Middle frontal gyrus (tissue), 1 donor: ENCODE data around the gene CDC20.
A peak's percentile ranks its signal among the peaks of the same experiment; 100 is the strongest.
"Not testable (repeated sequence)": the region's sequence is repeated elsewhere in the genome, so short reads cannot be mapped to it uniquely, and the experiment has no call there.

Experiments used
- DNase-seq: peaks from one replicate; pipeline ENCODE4 v3.0.0-alpha.2; 2015; ENCODE audit warnings: low spot score; ENCODE audit errors: extremely low spot score

The CDC20 gene

DNA sequence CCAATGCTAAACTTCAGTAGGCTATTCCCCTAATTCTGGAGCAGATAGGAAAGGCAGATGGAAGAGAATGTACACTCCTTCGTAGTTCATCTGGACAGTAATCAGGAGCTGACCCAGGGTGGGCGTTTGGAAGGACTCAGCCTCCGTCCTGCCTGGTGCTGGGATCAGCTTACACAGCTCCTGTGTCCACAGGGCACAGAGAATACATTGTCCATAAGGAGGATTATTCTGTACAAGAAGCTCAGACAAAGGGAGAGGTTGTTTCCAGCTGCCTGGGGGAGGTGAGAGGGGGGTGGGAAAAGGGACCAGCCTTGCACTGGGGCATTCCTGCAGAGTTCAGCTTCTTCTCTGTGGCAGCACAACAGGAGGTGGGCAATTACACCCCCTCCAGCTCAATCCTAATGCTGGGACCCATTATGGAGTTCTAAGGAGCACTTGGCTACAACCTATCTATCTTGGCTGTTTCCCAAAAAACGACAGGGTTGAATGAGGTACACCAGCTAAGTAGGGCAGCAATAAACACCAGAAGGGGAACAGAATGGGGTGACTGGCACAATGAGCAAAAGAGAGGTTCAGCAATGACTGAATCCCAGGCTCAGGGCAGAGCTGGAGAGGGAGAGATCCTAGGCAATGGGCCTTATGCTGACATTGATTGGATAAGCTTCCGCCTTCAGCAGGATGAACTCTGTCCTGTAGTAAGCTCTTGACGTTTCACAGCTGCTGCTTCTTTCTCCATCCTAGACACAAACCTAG, 23.4 kb downstream of the CDC20 start:
- peak; percentile 72 for DNase-seq

DNA sequence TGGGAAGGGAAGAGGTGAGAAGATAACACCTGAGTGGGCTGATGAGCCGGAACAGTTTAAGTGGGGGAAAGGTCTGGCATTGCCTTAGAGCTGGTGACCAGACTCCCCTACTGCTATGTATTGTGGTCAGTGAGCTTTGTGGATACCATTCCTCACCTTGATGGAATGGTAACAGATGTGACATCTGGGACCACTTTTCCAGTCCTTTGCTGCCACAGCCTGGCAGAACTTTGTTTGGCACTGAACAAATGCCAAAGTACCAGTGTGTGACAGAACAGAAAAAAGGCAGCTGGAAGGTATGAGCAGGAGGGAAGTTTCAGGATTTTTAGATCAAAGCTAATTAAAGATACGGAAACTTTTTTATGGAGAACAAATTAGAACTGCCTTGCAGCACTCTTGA, 24.7 kb downstream of the CDC20 start:
- DNase-seq, result no peak

DNA sequence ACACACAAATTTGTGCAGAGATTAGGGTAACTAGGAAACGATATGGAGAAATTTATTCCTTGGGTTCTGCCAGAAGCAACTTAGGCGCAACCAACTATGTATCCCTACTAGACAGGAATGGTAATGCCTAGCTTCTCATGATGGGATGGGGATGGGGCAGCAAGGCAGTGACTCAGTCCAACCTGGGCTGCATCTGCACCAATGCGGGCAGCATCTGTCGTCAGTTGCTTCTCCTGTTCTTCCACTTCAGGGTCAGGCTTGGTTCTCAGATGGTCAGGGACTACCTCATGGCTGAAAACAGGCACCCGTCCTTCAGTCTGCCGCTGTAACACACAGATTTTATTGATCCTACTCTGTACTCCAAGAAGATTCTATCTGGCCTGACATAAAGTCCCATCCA, 27.9 kb downstream of the CDC20 start:
- DNase-seq, result no peak

DNA sequence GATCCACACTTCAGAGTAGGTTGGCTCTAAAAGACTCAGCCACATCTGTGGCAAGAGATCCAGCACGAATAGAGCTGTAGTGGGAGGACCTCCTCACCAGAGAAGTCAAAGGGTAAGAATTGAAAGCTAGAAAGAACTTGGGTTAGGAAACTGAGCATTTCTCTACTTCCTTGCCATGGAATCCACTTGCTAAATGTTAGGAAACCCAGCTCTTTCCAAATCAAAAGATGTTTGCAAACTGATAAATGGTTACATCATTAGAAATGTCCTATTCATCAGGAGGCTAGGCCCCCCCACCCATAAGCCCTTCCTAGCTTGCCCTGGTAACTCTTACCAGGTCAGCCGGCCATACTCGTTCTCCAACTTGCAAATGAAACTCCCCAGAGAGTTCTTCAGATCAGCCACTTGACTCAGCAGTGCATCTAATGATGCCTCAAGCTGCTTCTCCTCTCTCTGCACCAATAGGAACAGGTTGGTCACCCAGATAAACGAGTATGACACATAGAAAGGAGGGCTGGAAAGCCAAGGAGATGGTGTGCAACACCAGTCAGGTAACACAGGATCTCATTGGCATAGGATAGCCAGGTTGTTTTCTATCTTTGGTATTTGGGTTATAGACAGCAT, 29.3 kb downstream of the CDC20 start:
- DNase-seq, result no peak

DNA sequence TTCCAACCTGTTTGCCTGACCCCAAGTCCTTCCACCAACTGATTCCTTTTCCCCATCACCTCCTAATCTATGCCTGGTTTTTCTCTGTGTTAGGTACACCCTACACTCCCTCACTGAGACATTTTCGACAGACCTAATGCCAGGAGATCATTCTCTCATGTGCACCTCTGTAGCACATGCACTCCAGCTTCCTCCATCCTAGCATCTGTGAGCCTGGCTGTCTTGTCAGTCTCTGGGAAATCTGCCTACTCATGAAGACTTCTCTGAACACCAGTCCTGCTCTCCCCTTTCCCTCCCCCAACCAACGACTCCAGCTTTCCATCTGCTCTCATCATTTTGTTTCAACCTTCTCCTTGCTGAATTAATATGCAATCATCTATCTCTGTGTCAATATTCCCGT, 29.8 kb downstream of the CDC20 start:
- DNase-seq, result no peak

DNA sequence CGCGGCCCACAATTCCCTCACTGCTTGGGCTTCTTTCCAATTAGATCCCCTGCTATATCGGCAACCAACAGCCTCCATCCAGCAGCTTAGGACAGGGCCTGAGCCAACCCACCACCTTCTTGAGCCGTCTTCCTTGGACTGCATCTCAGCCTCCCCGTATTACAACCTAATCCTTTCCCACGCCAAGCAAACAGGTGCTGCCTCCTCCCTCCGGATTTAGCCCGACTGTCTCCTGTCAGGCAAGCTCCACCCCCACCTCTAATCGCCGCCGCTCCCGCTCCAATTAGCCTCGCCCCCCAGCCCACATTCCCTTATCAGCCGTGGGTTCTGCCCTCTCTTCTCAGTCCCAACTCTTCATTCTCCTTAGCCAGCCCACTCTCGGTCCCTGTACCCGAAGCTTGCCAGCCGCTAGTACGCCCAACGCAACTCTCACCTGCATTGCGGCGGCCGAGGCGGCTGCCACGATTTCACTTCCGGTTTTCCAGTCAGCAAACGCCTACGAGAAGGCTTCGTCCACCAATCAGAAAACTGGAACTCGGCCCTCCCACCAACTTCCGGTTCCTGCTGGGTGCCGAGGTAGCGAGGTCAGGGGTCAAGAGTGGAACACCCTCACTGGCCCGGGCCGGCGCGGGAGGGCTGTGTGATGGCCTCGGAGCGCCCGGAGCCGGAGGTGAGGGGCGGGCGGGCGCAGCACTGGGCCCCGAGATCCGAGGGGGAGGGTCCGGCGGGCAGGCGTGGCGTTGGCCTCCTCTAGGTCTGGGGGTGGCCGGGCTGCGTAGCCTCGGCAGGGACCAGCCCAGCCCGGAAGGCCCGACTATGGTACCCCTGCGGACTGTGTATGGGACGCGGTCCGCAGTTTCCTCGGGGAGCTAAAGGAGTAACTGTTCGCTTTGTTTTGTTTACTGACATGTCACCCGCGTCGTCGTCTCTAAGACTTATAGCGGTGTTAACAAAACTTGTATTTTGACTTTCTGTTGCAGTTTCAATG, 30.8 kb downstream of the CDC20 start, which contains the start of the genes MED8 and SZT2:
MED8 (minus strand) TSS at position 475 of the 988 bp plus-strand sequence; CDS start at position 439, 36 bp downstream.
SZT2 (plus strand) TSS at position 574 of the 988 bp plus-strand sequence; CDS start at position 644, 70 bp downstream.
- peak; percentile 93 for DNase-seq

DNA sequence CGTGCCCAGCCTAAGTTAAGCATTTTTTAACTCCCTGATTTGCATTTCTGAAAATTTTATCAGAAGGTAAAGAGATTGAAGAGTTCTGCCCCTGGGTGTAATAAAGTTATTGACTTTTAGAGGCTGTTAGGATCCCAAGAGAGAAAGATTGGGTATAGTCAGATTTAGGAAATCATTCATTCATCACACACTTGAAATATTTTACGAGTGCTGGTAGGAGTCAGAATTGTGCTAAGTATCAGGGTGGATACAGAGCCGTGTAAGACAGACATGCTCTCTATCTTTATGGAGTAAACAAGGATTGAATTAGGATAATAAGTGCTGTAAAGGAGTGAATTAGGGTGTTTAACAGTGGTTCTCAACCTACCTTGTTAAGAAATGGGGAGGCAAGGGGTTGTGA, 33.9 kb downstream of the CDC20 start:
- DNase-seq, result no peak

DNA sequence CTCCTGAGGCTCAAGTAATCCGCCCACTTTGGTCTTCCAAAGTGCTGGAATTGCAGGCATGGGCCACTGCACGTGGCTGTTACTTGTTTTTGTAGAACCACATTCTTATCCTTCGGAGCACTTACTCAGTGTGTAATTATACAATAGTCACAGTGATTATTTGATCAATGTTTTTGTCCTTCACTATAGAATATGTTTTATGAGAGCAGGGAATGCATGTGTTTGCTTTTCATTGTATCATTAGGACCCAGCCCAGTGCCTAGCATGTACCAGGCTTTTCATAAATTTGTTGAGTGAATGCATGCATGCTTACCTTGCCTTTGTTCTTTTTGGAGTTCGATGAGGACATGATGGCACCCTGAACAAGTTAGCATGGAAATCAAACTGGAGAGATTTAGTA, 36.7 kb downstream of the CDC20 start:
- DNase-seq, result no peak

DNA sequence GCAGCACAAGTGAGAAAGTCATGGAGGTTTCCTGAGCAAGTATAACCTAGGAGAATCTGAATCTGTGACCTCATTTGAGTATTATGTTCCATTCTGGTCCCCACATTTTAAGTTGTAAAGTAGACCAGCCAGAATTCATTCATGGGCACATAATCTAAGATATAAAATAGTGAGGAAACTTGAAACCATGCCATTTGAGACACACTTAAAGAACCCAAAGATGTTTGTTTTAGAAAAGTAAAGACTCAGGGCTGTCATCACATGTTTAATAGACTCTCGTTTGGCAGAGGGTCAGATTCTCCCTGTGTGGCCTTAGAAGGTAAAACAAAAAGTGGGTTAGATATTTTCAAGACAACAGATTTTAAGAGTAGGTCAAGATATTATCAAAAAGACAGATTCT, 37.3 kb downstream of the CDC20 start:
- no peak for DNase-seq

DNA sequence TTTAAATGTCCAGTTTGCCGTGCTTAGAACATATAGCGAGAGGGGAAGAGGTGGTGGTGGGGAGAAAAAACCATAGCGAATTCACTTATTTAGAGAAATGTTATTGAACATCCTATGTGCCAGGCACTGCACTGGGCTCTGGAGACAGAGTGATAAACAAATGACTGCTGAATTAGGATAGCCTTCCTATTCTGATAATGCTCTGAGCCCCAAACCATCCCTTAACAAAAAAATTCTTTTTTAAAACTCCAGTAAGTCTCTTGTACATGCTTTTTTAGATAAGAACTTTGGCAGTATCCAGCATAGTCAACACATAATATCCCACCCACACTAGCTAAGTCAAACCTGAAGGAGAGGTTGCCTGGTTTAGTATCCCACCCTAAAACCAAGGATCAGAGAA, 39.4 kb downstream of the CDC20 start:
- DNase-seq, result no peak

DNA sequence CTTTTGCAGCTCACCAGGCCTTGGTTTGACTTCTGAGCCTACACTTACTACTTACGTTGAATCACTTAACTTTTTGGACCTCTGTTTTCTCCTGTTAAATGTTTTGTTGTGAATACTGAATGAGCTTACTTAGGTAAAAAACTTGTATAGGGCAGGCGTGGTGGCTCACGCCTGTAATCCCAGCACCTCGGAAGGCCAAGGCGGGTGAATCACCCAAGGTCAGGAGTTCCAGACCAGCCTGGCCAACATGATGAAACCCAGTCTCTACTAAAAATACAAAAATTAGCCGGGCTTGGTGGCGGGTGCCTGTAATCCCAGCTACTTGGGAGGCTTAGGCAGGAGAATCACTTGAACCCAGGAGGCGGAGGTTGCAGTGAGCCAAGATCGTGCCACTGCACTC, 41.7 kb downstream of the CDC20 start:
- not testable (repeated sequence) for DNase-seq

DNA sequence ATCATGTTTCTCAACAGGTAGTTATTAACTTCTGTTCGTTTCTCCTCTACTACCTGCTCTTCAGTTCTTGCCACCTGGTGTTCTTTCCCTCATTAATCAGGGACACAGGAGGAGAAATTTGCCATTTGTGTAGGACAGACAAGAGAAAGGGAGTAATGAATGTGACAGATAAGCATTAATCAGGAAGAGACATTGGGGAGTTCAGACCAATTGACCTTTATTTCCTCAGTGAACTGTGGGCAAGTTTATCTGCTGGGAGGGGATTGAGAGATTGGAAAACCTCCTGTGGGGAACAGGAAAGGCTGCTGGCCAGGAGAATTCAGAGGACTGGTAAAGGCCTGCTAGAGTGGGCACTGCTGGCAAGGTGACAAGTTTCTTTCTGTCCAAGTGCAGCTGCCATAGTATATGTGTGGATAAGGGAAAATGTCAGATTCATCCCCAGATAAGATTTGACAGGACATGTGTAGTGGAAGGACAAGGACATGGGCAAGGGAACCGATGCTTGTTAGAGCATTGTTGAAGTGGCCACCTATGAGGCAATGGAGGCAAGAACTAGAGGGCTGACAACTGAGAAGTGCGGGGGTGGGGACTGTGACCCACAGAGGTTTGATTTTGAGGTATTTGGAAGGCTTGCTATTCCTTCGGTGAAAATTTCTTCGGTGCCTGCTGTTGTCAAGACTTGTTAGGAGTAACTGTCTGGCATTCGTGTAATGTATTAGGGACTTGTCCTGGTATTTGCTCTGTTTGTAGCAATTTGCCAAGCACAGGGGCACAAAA, 43.5 kb downstream of the CDC20 start:
- no peak for DNase-seq

DNA sequence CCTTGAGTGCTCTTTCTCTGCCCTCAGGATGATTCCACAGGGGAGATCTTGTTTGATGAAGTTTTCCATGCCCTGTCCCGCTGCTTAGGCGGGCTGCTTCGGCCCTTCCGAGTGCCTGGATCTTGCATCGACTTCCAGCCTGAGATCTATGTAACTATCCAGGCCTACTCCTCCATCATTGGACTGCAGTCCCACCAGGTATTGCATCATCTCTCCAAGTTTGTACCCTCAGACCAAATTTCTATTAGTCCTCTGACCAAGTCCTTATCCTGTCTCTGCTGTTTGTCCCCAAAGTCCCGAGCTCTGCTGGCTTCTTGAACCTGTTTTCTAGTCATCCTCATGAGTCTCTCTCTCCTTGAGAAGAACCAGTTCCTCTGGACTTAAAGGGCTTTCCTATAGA, 45.6 kb downstream of the CDC20 start:
- no peak for DNase-seq

DNA sequence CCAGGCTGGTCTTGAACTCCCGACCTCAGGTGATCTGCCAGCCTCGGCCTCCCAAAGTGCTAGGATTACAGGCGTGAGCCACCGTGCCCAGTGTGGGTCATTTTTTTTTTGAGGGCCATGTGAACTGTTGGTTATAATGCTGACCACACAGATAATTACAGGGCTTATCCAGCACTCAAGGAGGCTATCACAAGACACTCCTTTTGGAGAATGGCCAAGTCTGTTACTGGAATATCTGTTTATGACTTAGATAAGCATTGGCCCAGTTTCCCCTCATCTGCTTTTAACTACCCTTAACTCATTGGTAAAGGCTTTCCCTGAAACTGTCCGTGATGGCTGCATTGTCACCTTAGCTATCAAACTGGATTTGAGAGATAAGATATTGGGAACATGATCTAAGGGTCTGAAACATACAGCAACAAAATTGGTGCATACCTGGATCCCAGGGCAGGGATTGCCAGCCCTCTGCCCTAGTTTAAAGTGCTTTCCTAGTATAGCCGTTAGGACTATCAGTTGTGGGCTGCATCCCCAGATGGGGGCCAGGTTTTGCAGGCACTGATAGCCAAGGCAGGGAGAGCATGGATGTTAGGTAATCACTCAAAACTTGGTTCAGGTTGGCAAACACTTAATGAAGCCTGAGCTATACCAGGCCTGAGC, 46.6 kb downstream of the CDC20 start:
- DNase-seq, result no peak

DNA sequence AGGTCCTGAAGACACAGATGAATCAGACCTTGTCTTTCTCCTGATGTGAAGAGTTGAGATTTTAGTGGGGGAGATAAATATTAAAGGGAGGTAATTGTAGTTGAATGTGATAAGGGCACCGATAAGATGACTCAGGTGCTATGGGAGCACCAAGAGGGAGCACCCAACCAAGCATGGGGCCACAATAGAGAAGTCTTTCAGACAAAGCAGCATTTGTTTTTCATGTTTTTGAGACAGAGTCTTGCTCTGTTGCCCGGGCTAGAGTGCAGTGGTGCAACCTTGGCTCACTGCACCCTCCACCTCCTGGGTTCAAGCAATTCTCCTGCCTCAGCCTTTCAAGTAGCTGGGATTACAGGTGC, 47.1 kb downstream of the CDC20 start:
- no peak for DNase-seq

DNA sequence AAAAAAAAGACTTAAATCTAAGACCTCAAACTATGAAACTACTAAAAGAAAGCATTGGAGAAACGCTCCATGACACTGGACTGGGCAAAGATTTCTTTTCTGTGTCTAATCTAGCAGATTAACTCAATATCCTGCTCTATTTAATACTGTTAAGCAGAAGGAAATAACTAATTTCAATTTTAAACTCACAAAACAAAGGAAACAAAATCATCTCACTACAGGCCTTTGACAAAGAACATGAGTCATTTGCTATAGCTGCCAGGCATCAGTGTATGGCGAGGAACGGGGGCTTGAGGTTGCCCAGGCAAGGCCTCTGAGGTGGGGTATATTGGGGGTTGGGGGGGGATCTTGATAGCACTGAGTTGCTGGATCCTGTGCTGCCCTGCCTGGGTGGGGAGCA, 51.8 kb downstream of the CDC20 start:
- DNase-seq, result no peak
